ENCODE results near the gene CEBPZ. TPM values are rescaled to one million over a fixed set of nuclear protein-coding genes. Genes with fewer than 3 reads are reported as not detected.

CEBPZ gene
- total and polyA plus RNA-seq, 2 donors (not counting 3 experiments of a cell fraction or from before 2014, with no cell fraction given) = 3.6 to 46.9 TPM

DNA sequence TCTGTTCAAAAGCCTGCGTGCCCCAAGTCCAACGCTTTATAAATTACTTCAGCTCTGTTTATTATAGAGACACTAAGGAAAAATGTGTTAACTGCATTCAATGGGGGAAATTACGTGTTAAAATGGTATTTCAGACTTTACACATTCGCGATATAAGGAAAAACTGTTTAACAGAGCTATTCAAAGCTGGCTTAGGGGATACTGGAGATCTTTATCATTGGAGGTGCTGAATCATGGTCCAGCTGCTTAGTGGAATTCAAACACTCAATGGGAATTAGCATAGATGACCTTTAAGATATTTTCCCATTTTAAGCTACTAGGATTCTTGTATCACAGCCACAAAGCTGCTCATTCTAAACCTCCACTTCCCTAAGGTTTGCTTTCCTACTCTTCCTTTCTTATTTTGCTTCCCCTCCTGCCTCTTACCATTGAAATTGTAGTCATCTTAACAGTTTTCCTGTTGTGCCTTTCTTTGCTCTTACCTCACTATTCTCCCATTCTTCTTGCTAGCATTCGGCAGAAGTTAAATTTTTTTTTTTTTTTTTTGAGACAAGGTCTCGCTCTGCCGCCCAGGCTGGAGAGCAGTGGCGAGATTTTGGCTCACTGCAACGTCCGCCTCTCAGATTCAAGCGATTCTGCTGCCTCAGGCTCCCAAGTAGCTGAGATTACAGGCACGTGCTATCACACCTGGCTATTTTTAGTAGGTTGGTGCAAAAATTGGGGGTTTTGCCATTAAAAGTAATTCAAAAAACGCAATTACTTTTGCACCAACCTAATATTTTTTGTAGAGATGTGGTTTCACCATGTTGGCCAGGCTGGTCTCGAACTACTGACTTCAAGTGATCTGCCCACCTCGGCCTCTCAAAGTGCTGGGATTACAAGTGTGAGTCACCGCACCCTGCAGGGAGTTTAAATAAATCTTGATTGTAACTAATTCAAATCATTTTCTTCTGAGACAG is 49.4 kb downstream of the CEBPZ start:
- H3K79me2 ChIP-seq (ENCODE audit: control insufficient read depth, insufficient read depth, low read length) = no peaks in the 10 kb centered on the region
- FAIRE-seq (peak; percentile 71), DNase-seq (ENCODE audit: low read depth, low spot score) (peak; percentile 88)
- CTCF ChIA-PET = interaction anchor here (0.7 to 1.7 kb wide), 7 partner anchors 8 to 1092 kb away, joined by 3 to 5 read pairs (median 5); partner anchors contain the start of genes CEBPZ, CEBPZOS and NDUFAF7
- H3K9me3 ChIP-seq (replicated peaks; ENCODE audit: control insufficient read depth, insufficient read depth, low read length) = no peaks in the 10 kb centered on the region
- peaks cover 0 to 4% of the 10 kb centered on the region in 2 experiments for H3K27me3 ChIP-seq (ENCODE audit: control insufficient read depth in 2 of 2, insufficient read depth in 2 of 2, low read length in 2 of 2)
- H3K4me1 ChIP-seq (ENCODE audit: control insufficient read depth, extremely low read depth, insufficient read depth, low read length) = peaks cover 10% of the 10 kb centered on the region
- peak overlapping the region; percentile 48 for H2AFZ ChIP-seq (ENCODE audit: low read depth, low read length)
- peak overlapping the region; percentile 71 for H3K27ac ChIP-seq (ENCODE audit: insufficient read depth, low read depth, low read length)
- intact Hi-C loops (cut with micrococcal nuclease) = loop anchor here (1.0 kb wide), 2 partner anchors 14 to 49 kb away; partner anchors contain the start of genes CEBPZ, CEBPZOS and NDUFAF7
- H3K4me3 ChIP-seq (replicated peaks in 1 of 3; ENCODE audit: insufficient read depth in 1 of 3, low read depth in 1 of 3, low read length in 3 of 3) = no peak overlapping the region
- peak overlapping the region; percentile 56 for H3K9ac ChIP-seq (replicated peaks; ENCODE audit: extremely low read depth, insufficient read depth, low read length)
- dilution Hi-C loops (cut with MboI; ENCODE audit: extremely low pct_ligation_motif_present, low sequenced_read_pairs) = no loop called here
- no peaks in the 10 kb centered on the region for H4K20me1 ChIP-seq (replicated peaks; ENCODE audit: control insufficient read depth, extremely low read depth, insufficient read depth, low read length)
- BruUV-seq (replicated peaks) = TSS peak; percentile 70
- no peaks in the 10 kb centered on the region for H3K36me3 ChIP-seq (ENCODE audit: control insufficient read depth in 2 of 2, extremely low read depth in 1 of 2, insufficient read depth in 2 of 2, low read length in 2 of 2)
- POLR2A ChIA-PET = interaction anchor here (0.6 kb wide), 1 partner anchor 62 kb away, joined by 3 read pairs; no protein-coding TSS in a partner anchor
- peak overlapping the region; percentile 52 for H3K4me2 ChIP-seq (ENCODE audit: insufficient read depth, low read length)
- no peaks in the 10 kb centered on the region for H3K9me1 ChIP-seq (replicated peaks; ENCODE audit: control insufficient read depth, extremely low read depth, insufficient read depth, low read length)
- TF ChIP-seq, protein P1, sequence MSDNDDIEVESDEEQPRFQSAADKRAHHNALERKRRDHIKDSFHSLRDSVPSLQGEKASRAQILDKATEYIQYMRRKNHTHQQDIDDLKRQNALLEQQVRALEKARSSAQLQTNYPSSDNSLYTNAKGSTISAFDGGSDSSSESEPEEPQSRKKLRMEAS (IDR thresholded peaks at IDR 0.05; ENCODE audit: insufficient read depth, insufficient read length) = no peak
- TF ChIP-seq JUN (IDR thresholded peaks at IDR 0.05; ENCODE audit: borderline replicate concordance, insufficient read depth, insufficient read length, low read depth) = peak; percentile 72
- TF ChIP-seq FOS (IDR thresholded peaks at IDR 0.05; ENCODE audit: borderline replicate concordance, insufficient read depth, low read length) = peak; percentile 28
- TF ChIP-seq GATA2 (IDR thresholded peaks at IDR 0.05; ENCODE audit: insufficient read depth, insufficient read length, low read depth, low read length) = peak; percentile 95
- no peak for TF ChIP-seq MYC (IDR thresholded peaks at IDR 0.05; ENCODE audit: low read depth, low read length)
